Tibial artery (tissue), 4 donors: ENCODE measurements around the gene GPR132.

Experiments
- DNase-seq, 2 donors: peaks; one replicate each; pipeline ENCODE4 v3.0.0-alpha.2; 2019
- H3K27ac ChIP-seq, 2 donors: fragments of 200-600 bp; sonication (generic) in 1 of 2; 1 replicate in 1 of 2; 2 replicates in 1 of 2; pipeline ENCODE4 v1.5.1; 2018 to 2019; ENCODE audit warnings: mild to moderate bottlenecking in 1 of 2
- H3K27me3 ChIP-seq, 2 donors: fragments of 200-600 bp; sonication (generic) in 1 of 2; one replicate each; pipeline versions ENCODE4 v1.5.1 to v1.6.0; 2016 to 2019
- H3K36me3 ChIP-seq, 3 donors: fragments of 200-600 bp; sonication (generic) in 2 of 3; one replicate each; pipeline ENCODE4 v1.5.1; 2016 to 2019; ENCODE audit warnings: mild to moderate bottlenecking in 2 of 3
- H3K4me1 ChIP-seq, 4 donors: fragments of 200-600 bp; sonication (generic) in 2 of 4; 1 replicate in 3 of 4; 2 replicates in 1 of 4; pipeline ENCODE4 v1.5.1; 2016 to 2019
- H3K4me3 ChIP-seq, 2 donors: fragments of 200-600 bp; sonication (generic) in 1 of 2; 1 replicate in 1 of 2; 2 replicates in 1 of 2; pipeline ENCODE4 v1.5.1; 2018 to 2019; ENCODE audit warnings: mild to moderate bottlenecking in 2 of 2
- H3K9me3 ChIP-seq, 3 donors: fragments of 200-600 bp; sonication (generic) in 1 of 3; one replicate each; pipeline ENCODE4 v1.5.1; 2016 to 2019
- CTCF ChIP-seq, 2 experiments: fragments of 200-600 bp in 1 of 2; fragments of 450-650 bp in 1 of 2; IDR thresholded peaks; one replicate each; pipeline ENCODE4 v1.5.1; 2017 to 2019; ENCODE audit warnings: antibody characterized with exemption in 2 of 2, mild to moderate bottlenecking in 1 of 2, moderate library complexity in 1 of 2
- intact Hi-C: fragments of 100-400 bp; cut with DNase I; formaldehyde crosslinking; loops from one replicate; pipeline ENCODE4 v1.15.0; 2023; ENCODE audit warnings: low total_unique reads

The GPR132 gene

GRCh38 chr14:105071942-105072341 is 6.7 kb upstream of the GPR132 start:
- H3K4me1 ChIP-seq: peaks cover 0 to 6% (median 1%) of the 10 kb centered on the region in 4 donors
- no peaks in the 10 kb centered on the region for H3K36me3 ChIP-seq
- intact Hi-C loops: no loop called here
- no peak overlapping the region for H3K4me3 ChIP-seq
- peaks cover 0 to 87% of the 10 kb centered on the region in 2 donors for H3K27me3 ChIP-seq
- no peak for DNase-seq
- no peak overlapping the region for H3K27ac ChIP-seq
- H3K9me3 ChIP-seq: no peaks in the 10 kb centered on the region
- TF ChIP-seq CTCF (IDR thresholded peaks at IDR 0.05): no peak

GRCh38 chr14:105071326-105071725 is 6.1 kb upstream of the GPR132 start:
- peaks cover 0 to 6% (median 1%) of the 10 kb centered on the region in 4 donors for H3K4me1 ChIP-seq
- no peak overlapping the region for H3K27ac ChIP-seq
- H3K9me3 ChIP-seq: no peaks in the 10 kb centered on the region
- TF ChIP-seq CTCF (IDR thresholded peaks at IDR 0.05): no peak
- intact Hi-C loops: no loop called here
- no peak overlapping the region for H3K4me3 ChIP-seq
- H3K27me3 ChIP-seq: peaks cover 0 to 86% of the 10 kb centered on the region in 2 donors
- no peaks in the 10 kb centered on the region for H3K36me3 ChIP-seq
- DNase-seq: no peak

GRCh38 chr14:105070760-105071137 is 5.5 kb upstream of the GPR132 start:
- no peaks in the 10 kb centered on the region for H3K9me3 ChIP-seq
- H3K4me1 ChIP-seq: peaks cover 0 to 6% (median 1%) of the 10 kb centered on the region in 4 donors
- DNase-seq: no peak
- no peak overlapping the region for H3K27ac ChIP-seq
- TF ChIP-seq CTCF (IDR thresholded peaks at IDR 0.05): no peak
- intact Hi-C loops: no loop called here
- no peak overlapping the region for H3K4me3 ChIP-seq
- H3K27me3 ChIP-seq: peaks cover 0 to 86% of the 10 kb centered on the region in 2 donors
- H3K36me3 ChIP-seq: no peaks in the 10 kb centered on the region

GRCh38 chr14:105069871-105070759 is 4.9 kb upstream of the GPR132 start:
- peak; percentile 62 to 74 for DNase-seq
- intact Hi-C loops: no loop called here

GRCh38 chr14:105069522-105069870 is 4.3 kb upstream of the GPR132 start:
- no peak for TF ChIP-seq CTCF (IDR thresholded peaks at IDR 0.05)
- H3K27ac ChIP-seq: no peak overlapping the region
- intact Hi-C loops: no loop called here
- peak in 1 of 2 donors; percentile 54 for DNase-seq
- no peaks in the 10 kb centered on the region for H3K4me1 ChIP-seq
- H3K4me3 ChIP-seq: no peak overlapping the region
- H3K9me3 ChIP-seq: no peaks in the 10 kb centered on the region
- peaks cover 0 to 82% of the 10 kb centered on the region in 2 donors for H3K27me3 ChIP-seq
- no peaks in the 10 kb centered on the region for H3K36me3 ChIP-seq

More at GRCh38 chr14:105069871-105070759, 4.9 kb upstream of the GPR132 start:
- Histone ChIP-seq H3K9me3 (no peaks in the 10 kb centered on the region), H3K27me3 (peaks cover 0 to 86% of the 10 kb centered on the region in 2 donors), H3K27ac (no peak overlapping the region), H3K4me3 (no peak overlapping the region), H3K36me3 (no peaks in the 10 kb centered on the region), H3K4me1 (no peaks in the 10 kb centered on the region)
- TF ChIP-seq CTCF (IDR thresholded peaks at IDR 0.05): no peak
